Osteocyte (in vitro differentiated cells): ENCODE measurements around the gene R3HDM2. TPM values are rescaled to one million over a fixed set of nuclear protein-coding genes. Genes with fewer than 3 reads are reported as not detected.
"Not testable (repeated sequence)": the region's sequence is repeated elsewhere in the genome, so short reads cannot be mapped to it uniquely, and the experiment has no call there.

Experiments used
- DNase-seq: peaks from one replicate; pipeline ENCODE4 v3.0.0; 2021; ENCODE audit warnings: mixed read lengths; ENCODE audit not compliant: unreplicated experiment; ENCODE audit errors: extremely low spot score
- H3K27ac Mint-ChIP-seq: one replicate; pipeline ENCODE4 v1.8.0; 2021; ENCODE audit warnings: mild to moderate bottlenecking, mixed read lengths; ENCODE audit not compliant: unreplicated experiment
- H3K27me3 Mint-ChIP-seq: one replicate; pipeline ENCODE4 v1.8.0; 2021; ENCODE audit warnings: mixed read lengths; ENCODE audit not compliant: unreplicated experiment
- H3K36me3 Mint-ChIP-seq: one replicate; pipeline ENCODE4 v1.8.0; 2021; ENCODE audit warnings: mixed read lengths; ENCODE audit not compliant: unreplicated experiment
- H3K4me1 Mint-ChIP-seq: one replicate; pipeline ENCODE4 v1.8.0; 2021; ENCODE audit warnings: mixed read lengths; ENCODE audit not compliant: unreplicated experiment
- H3K4me3 Mint-ChIP-seq: one replicate; pipeline ENCODE4 v1.8.0; 2021; ENCODE audit warnings: mild to moderate bottlenecking, moderate library complexity, mixed read lengths; ENCODE audit not compliant: unreplicated experiment
- H3K9me3 Mint-ChIP-seq: one replicate; pipeline ENCODE4 v1.8.0; 2021; ENCODE audit warnings: mixed read lengths; ENCODE audit not compliant: unreplicated experiment
- total RNA-seq: library from RNA; stranded (reverse); gene quantifications from 2 replicates; pipeline ENCODE4 v1.2.1, GENCODE V29; 2021
- TF ChIP-seq, protein P1 (sequence below): fragments of 200-600 bp; sonication (generic); IDR thresholded peaks from 2 replicates; pipeline ENCODE4 v1.5.0; 2021; ENCODE audit warnings: antibody characterized with exemption, mild to moderate bottlenecking, moderate library complexity

Gene R3HDM2
- total RNA-seq, 1 donor from 2014 or later, result 65.0 TPM

DNA sequence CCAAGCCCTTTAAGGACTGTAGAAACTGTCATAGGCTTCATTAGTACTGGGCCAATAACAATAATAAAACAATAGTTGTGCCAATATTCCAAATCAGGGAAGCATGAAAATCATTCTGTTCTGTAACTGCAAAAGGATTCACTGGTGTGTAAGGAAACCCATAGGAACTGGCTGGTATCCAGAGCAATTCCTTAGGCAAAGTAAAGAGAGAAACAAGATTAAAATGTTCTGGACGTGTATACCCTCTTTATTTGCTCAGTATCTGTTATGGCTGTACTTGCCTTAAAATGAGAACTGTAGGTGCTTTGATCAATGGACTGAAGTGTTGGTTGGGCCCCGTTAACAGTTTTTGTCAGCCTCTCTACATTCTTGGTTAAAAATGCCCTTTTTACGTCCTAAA lies 107.4 kb downstream of the R3HDM2 start:
- no peak overlapping the region for H3K4me3 Mint-ChIP-seq
- no peak for DNase-seq
- H3K4me1 Mint-ChIP-seq, result peaks cover 7% of the 10 kb centered on the region
- H3K9me3 Mint-ChIP-seq, result no peaks in the 10 kb centered on the region
- TF ChIP-seq, protein P1, sequence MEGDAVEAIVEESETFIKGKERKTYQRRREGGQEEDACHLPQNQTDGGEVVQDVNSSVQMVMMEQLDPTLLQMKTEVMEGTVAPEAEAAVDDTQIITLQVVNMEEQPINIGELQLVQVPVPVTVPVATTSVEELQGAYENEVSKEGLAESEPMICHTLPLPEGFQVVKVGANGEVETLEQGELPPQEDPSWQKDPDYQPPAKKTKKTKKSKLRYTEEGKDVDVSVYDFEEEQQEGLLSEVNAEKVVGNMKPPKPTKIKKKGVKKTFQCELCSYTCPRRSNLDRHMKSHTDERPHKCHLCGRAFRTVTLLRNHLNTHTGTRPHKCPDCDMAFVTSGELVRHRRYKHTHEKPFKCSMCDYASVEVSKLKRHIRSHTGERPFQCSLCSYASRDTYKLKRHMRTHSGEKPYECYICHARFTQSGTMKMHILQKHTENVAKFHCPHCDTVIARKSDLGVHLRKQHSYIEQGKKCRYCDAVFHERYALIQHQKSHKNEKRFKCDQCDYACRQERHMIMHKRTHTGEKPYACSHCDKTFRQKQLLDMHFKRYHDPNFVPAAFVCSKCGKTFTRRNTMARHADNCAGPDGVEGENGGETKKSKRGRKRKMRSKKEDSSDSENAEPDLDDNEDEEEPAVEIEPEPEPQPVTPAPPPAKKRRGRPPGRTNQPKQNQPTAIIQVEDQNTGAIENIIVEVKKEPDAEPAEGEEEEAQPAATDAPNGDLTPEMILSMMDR, result no peak
- peaks cover 18% of the 10 kb centered on the region for H3K36me3 Mint-ChIP-seq
- no peak overlapping the region for H3K27ac Mint-ChIP-seq
- H3K27me3 Mint-ChIP-seq, result no peaks in the 10 kb centered on the region

DNA sequence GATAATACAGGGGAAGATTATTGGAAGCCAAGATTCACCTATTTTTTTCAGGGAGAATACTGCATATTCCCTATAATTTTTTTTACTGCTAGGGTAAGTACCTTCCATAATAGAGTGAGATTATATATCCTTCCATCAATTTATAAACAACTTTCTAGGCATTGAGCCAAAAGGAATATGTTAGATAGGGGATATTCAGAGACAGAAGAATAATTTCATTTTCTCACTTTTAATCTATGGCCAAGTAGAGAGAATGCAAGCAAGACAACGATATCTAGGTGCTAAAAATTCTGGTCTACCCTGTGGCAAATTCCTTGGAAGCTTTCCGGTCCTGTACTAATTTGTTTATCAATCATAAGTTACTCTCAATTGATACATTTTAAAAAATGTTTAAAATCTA lies 110.2 kb downstream of the R3HDM2 start:
- no peak overlapping the region for H3K4me3 Mint-ChIP-seq
- H3K4me1 Mint-ChIP-seq, result peaks cover 7% of the 10 kb centered on the region
- H3K27ac Mint-ChIP-seq, result no peak overlapping the region
- TF ChIP-seq, protein P1, result no peak
- H3K27me3 Mint-ChIP-seq, result no peaks in the 10 kb centered on the region
- no peaks in the 10 kb centered on the region for H3K9me3 Mint-ChIP-seq
- peaks cover 5% of the 10 kb centered on the region for H3K36me3 Mint-ChIP-seq
- no peak for DNase-seq

DNA sequence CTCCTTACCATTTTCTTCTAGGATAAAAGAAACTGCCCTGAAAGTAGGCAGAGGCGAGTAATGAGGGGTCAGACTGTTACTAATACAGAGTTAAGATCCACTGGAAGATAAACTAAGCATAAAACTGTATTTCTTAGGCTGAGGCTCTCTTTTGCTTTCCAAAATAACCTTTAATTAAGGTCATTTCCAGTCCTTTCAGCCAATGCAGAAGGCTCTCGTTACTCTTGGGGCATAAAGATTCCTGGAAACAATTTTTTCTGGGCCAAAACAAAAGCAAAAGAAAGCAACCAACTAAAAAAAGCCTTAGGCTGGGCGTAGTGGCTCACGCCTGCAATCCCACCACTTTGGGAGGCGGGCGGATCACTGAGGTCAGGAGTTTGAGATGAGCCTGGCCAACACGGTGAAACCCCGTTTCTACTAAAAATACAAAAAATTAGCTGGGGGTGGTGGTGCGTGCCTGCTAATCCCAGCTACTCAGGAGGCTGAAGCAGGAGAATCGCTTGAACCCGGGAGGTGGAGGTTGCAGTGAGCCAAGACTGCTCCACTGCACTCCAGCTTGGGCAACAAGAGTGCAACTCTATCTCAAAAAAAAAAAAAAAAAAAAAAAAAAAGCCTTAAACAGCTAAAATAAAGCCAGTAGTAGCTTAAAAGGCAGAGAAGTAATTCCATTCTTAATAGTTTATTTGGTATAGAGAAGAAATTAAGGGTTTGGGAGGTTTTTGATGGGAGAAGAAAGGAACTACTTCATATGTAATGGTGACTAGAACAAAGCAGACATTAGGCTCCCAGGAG lies 111.0 kb downstream of the R3HDM2 start:
- peaks cover 5% of the 10 kb centered on the region for H3K36me3 Mint-ChIP-seq
- DNase-seq, result no peak
- H3K27ac Mint-ChIP-seq, result no peak overlapping the region
- peaks cover 7% of the 10 kb centered on the region for H3K4me1 Mint-ChIP-seq
- TF ChIP-seq, protein P1, result no peak
- no peak overlapping the region for H3K4me3 Mint-ChIP-seq
- no peaks in the 10 kb centered on the region for H3K9me3 Mint-ChIP-seq
- no peaks in the 10 kb centered on the region for H3K27me3 Mint-ChIP-seq

DNA sequence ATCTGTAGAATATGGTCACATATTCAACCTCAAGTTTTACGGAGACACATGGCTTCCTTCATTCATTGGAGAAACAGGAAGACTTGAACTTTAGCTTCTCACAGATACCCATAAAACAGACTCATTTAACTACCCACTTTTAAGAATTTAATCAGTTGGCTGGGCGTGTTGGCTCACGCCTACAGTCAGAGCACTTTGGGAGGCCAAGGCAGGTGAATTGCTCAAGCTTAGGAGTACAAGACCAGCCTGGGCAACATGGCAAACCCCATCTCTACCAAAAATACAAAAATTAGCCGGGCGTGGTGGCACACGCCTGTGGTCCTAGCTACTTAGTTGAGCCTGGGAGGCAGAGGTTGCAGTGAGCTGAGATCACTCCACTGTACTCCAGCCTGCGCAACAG lies 115.2 kb downstream of the R3HDM2 start:
- Mint-ChIP-seq H3K27ac (no peak overlapping the region), H3K9me3 (no peaks in the 10 kb centered on the region), H3K27me3 (no peaks in the 10 kb centered on the region), H3K36me3 (no peaks in the 10 kb centered on the region), H3K4me3 (no peak overlapping the region), H3K4me1 (peaks cover 7% of the 10 kb centered on the region)
- TF ChIP-seq, protein P1, result no peak
- no peak for DNase-seq

GRCh38 chr12:57312287-57312686 lies 118.6 kb downstream of the R3HDM2 start:
- not testable (repeated sequence) for H3K27me3 Mint-ChIP-seq, DNase-seq, H3K9me3 Mint-ChIP-seq, H3K27ac Mint-ChIP-seq, H3K36me3 Mint-ChIP-seq, H3K4me3 Mint-ChIP-seq
- H3K4me1 Mint-ChIP-seq, result peaks cover 18% of the 10 kb centered on the region
